Esophagus muscularis mucosa (tissue), 3 donors: Measurements from ENCODE around the gene NUDT1.

Experiments used
- CTCF ChIP-seq, 3 experiments: fragments of 200-600 bp in 2 of 3; fragments of 450-650 bp in 1 of 3; sonication (generic) in 2 of 3; IDR thresholded peaks; one replicate each; pipeline ENCODE4 v1.5.1; 2017 to 2019; ENCODE audit warnings: antibody characterized with exemption in 3 of 3, mild to moderate bottlenecking in 2 of 3, moderate library complexity in 1 of 3
- POLR2A ChIP-seq: fragments of 450-650 bp; IDR thresholded peaks from one replicate; pipeline ENCODE4 v1.6.1; 2017; ENCODE audit warnings: antibody characterized with exemption, moderate library complexity, mild to moderate bottlenecking, low read depth

- no peak for TF ChIP-seq POLR2A
- no peak for TF ChIP-seq CTCF (IDR thresholded peaks at IDR 0.05)
Measured at GRCh38 chr7:2272031-2272430, 30.0 kb downstream of the NUDT1 start.
